Uterus (tissue), 4 donors: ENCODE measurements around the gene SPINDOC. TPM values are rescaled to one million over a fixed set of nuclear protein-coding genes. Genes with fewer than 3 reads are reported as not detected.
A peak's percentile ranks its signal among the peaks of the same experiment; 100 is the strongest.

Experiments
- DNase-seq, 2 donors: peaks; one replicate each; pipeline ENCODE4 v3.0.0-alpha.2; 2019 to 2020
- H3K27ac ChIP-seq, 2 donors: fragments of 200-600 bp; sonication (generic); 1 replicate in 1 of 2; 2 replicates in 1 of 2; pipeline ENCODE4 v1.5.1; 2016 to 2018
- H3K27me3 ChIP-seq, 2 donors: fragments of 200-600 bp; sonication (generic); one replicate each; pipeline ENCODE4 v1.5.1; 2018 to 2019; ENCODE audit warnings: control low read depth in 1 of 2
- H3K36me3 ChIP-seq, 2 donors: fragments of 200-600 bp; sonication (generic); one replicate each; pipeline ENCODE4 v1.5.1; 2019; ENCODE audit warnings: control low read depth in 1 of 2
- H3K4me1 ChIP-seq, 2 donors: fragments of 200-600 bp; sonication (generic); one replicate each; pipeline ENCODE4 v1.5.1; 2018 to 2019; ENCODE audit warnings: control low read depth in 1 of 2
- H3K4me3 ChIP-seq, 2 donors: fragments of 200-600 bp; sonication (generic); 1 replicate in 1 of 2; 2 replicates in 1 of 2; pipeline ENCODE4 v1.5.1; 2018 to 2019; ENCODE audit warnings: mild to moderate bottlenecking in 1 of 2
- H3K9me3 ChIP-seq, 2 donors: fragments of 200-600 bp; sonication (generic); one replicate each; pipeline ENCODE4 v1.5.1; 2019; ENCODE audit warnings: control low read depth in 1 of 2
- CTCF ChIP-seq, 4 experiments: fragments of 200-600 bp in 2 of 4; fragments of 450-650 bp in 2 of 4; sonication (generic) in 2 of 4; IDR thresholded peaks; one replicate each; pipeline ENCODE4 v1.5.1; 2016 to 2019; ENCODE audit warnings: antibody characterized with exemption in 4 of 4, mild to moderate bottlenecking in 2 of 4, moderate library complexity in 1 of 4
- POLR2A ChIP-seq, 2 donors: fragments of 450-650 bp; IDR thresholded peaks; one replicate each; pipeline ENCODE4 v1.6.1; 2016; ENCODE audit warnings: antibody characterized with exemption in 2 of 2, mild to moderate bottlenecking in 1 of 2, moderate library complexity in 1 of 2
- intact Hi-C: fragments of 100-400 bp; cut with DNase I; formaldehyde crosslinking; loops from one replicate; pipeline ENCODE4 v1.15.1; 2023; ENCODE audit warnings: low total_unique reads
- total RNA-seq, 4 donors: library from RNA; depleted of rRNA in 3 of 4; stranded (reverse); fragments of >200 nt in 3 of 4; gene quantifications; one replicate each; pipeline versions ENCODE4 v1.1.0 to v1.2.4, GENCODE V29; 2014 to 2023
- donor health status: DM: yes; HTN: yes; CAD: no.

SPINDOC gene
- total RNA-seq, 4 donors from 2014 or later: 1.3 to 28.7 (median 10.6) TPM

GRCh38 chr11:63846897-63847296 is 33.6 kb downstream of the SPINDOC start:
- H3K4me1 ChIP-seq: peaks cover 0 to 4% of the 10 kb centered on the region in 2 donors
- H3K27me3 ChIP-seq: no peaks in the 10 kb centered on the region
- H3K27ac ChIP-seq: no peak overlapping the region
- TF ChIP-seq POLR2A (IDR thresholded peaks at IDR 0.05) (no peak), CTCF (IDR thresholded peaks at IDR 0.05) (no peak)
- intact Hi-C loops: no loop called here
- DNase-seq: no peak
- H3K4me3 ChIP-seq: no peak overlapping the region
- H3K36me3 ChIP-seq: no peaks in the 10 kb centered on the region
- no peaks in the 10 kb centered on the region for H3K9me3 ChIP-seq

GRCh38 chr11:63847363-63847762 is 34.1 kb downstream of the SPINDOC start:
- Histone ChIP-seq H3K4me1 (peaks cover 0 to 4% of the 10 kb centered on the region in 2 donors), H3K9me3 (no peaks in the 10 kb centered on the region), H3K36me3 (no peaks in the 10 kb centered on the region), H3K4me3 (no peak overlapping the region), H3K27me3 (no peaks in the 10 kb centered on the region), H3K27ac (no peak overlapping the region)
- intact Hi-C loops: no loop called here
- TF ChIP-seq POLR2A (IDR thresholded peaks at IDR 0.05): no peak
- no peak for TF ChIP-seq CTCF (IDR thresholded peaks at IDR 0.05)
- DNase-seq: no peak

- DNase-seq: no peak
- intact Hi-C loops: no loop called here
- H3K9me3 ChIP-seq: no peaks in the 10 kb centered on the region
- H3K36me3 ChIP-seq: no peaks in the 10 kb centered on the region
- TF ChIP-seq POLR2A (IDR thresholded peaks at IDR 0.05) (no peak), CTCF (IDR thresholded peaks at IDR 0.05) (no peak)
- H3K27ac ChIP-seq: no peak overlapping the region
- H3K4me3 ChIP-seq: no peak overlapping the region
- H3K27me3 ChIP-seq: no peaks in the 10 kb centered on the region
- H3K4me1 ChIP-seq: peaks cover 0 to 4% of the 10 kb centered on the region in 2 donors
These were observed 36.4 kb downstream of the SPINDOC start for GRCh38 chr11:63849691-63850090.

DNA sequence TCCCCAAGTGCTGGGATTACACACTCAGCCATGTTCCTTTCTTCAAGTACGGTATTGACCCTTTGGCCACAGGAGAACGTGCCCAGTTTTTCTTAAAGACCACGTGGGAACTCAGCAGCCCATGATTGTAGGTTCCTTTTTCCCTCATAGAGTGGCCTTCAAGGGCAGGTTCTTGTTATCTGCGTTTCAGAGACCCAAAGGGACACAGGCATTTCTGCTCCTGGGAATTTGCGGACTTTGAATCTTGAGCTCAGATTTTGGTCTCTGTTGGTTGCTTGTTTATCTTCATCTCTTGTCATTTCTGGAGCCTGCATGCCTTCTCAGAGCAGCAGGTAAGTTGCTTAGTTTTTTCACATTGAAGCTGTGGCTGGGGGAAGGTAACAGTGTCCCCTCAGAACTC is 37.7 kb downstream of the SPINDOC start:
- DNase-seq: no peak
- Histone ChIP-seq H3K27ac (peak overlapping the region in 1 of 2 donors; percentile 49), H3K9me3 (no peaks in the 10 kb centered on the region), H3K4me1 (peaks cover 0 to 1% of the 10 kb centered on the region in 2 donors), H3K36me3 (no peaks in the 10 kb centered on the region), H3K27me3 (no peaks in the 10 kb centered on the region), H3K4me3 (no peak overlapping the region)
- intact Hi-C loops: no loop called here
- TF ChIP-seq CTCF (IDR thresholded peaks at IDR 0.05) (no peak), POLR2A (IDR thresholded peaks at IDR 0.05) (no peak)

DNA sequence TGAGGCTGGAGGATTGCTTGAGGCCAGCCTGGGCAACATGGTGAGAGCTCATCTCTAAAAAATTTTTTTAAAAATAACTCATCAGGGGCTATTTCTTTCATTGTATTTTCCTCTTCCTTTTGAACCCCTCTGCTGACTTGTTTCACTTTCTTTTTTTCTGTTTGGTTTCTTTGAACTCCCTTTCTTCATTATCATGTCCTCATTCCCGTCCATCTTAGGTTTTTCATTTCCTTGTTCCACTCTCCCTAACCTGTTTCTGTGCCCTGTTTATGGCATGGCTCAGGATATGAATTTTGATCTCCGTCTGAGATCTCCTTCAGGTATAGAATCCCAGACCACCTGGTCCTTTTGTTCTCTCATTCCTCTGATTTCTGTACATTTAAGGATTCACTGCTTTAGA is 38.1 kb downstream of the SPINDOC start:
- DNase-seq: no peak
- H3K9me3 ChIP-seq: no peaks in the 10 kb centered on the region
- H3K27ac ChIP-seq: peak overlapping the region in 1 of 2 donors; percentile 49
- TF ChIP-seq CTCF (IDR thresholded peaks at IDR 0.05): no peak
- no peak for TF ChIP-seq POLR2A (IDR thresholded peaks at IDR 0.05)
- intact Hi-C loops: no loop called here
- H3K27me3 ChIP-seq: no peaks in the 10 kb centered on the region
- H3K4me1 ChIP-seq: no peaks in the 10 kb centered on the region
- no peak overlapping the region for H3K4me3 ChIP-seq
- H3K36me3 ChIP-seq: no peaks in the 10 kb centered on the region
